Transverse colon (tissue), 4 donors: Measurements from ENCODE around the gene FAM174C.

ENCODE experiments used
- CTCF ChIP-seq, 5 experiments: fragments of 200-600 bp in 3 of 5; fragments of 450-650 bp in 2 of 5; sonication (generic) in 3 of 5; IDR thresholded peaks; 1 replicate in 2 of 5; 2 replicates in 3 of 5; pipeline ENCODE4 v1.5.1; 2016 to 2017; ENCODE audit warnings: antibody characterized with exemption in 5 of 5, inconsistent platforms in 3 of 5, mild to moderate bottlenecking in 2 of 5, moderate library complexity in 1 of 5
- EP300 ChIP-seq: sonication (generic); formaldehyde crosslinking; IDR thresholded peaks from one replicate; pipeline ENCODE4 v1.6.1; 2017; ENCODE audit warnings: antibody characterized with exemption, low read depth
- POLR2A ChIP-seq: fragments of 450-650 bp; IDR thresholded peaks from one replicate; pipeline ENCODE4 v1.6.1; 2016; ENCODE audit warnings: antibody characterized with exemption, mild to moderate bottlenecking, moderate library complexity
- POLR2AphosphoS5 ChIP-seq, 3 donors: sonication (generic); formaldehyde crosslinking; IDR thresholded peaks; one replicate each; pipeline ENCODE4 v1.6.1; 2016; ENCODE audit warnings: antibody characterized with exemption in 3 of 3

- TF ChIP-seq CTCF (IDR thresholded peaks at IDR 0.05): no peak
- no peak for TF ChIP-seq POLR2A
- no peak for TF ChIP-seq EP300
- no peak for TF ChIP-seq POLR2AphosphoS5 (IDR thresholded peaks at IDR 0.05)
Measured at GRCh38 chr19:1231729-1232637, 43.3 kb upstream of the FAM174C start.
